ENCODE measurements around the gene ASCC2. TPM values are rescaled to one million over a fixed set of nuclear protein-coding genes. Genes with fewer than 3 reads are reported as not detected.

The ASCC2 gene
- total and polyA plus RNA-seq, 2 of the 4 experiments (the other 2 are of a cell fraction), result 40.0 to 62.2 TPM

DNA sequence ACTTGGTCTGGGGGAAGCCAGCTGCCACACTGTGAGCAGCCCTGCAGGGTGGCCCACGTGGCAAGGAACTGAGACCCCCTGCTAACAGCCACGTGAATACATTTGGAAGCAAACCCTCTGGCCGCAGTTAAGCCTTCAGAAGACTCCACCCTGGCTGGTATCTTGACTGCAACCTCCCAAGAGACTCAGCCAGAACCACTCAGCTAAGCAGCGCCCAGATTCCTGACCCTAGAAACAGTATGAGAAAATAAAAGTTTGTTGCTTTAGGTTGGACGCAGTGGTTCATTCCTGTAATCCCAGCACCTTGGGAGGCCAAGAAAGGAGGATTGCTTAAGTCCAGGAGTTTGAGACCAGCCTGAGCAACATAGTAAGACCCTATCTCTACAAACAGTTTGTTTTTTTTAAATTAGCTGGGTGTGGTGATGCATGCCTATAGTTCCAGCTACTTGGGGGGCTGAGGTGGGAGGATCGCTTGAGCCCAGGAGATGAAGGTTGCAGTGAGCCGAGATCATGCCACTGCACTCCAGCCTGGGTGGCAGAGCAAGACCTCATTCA is 79.9 kb downstream of the ASCC2 start:
- Histone ChIP-seq H3K18ac (ENCODE audit: low read depth, low read length) (no peak overlapping the region), H4K91ac (ENCODE audit: insufficient read depth, low read depth, low read length) (no peak overlapping the region), H4K8ac (ENCODE audit: low read depth in 2 of 2, low read length in 2 of 2) (no peak overlapping the region), H3K27me3 (ENCODE audit: control insufficient read depth, insufficient read depth, low read length) (no peaks in the 10 kb centered on the region), H4K5ac (ENCODE audit: low read depth, low read length) (no peak overlapping the region), H3K23ac (ENCODE audit: low read depth, low read length) (no peak overlapping the region), H3K4me2 (ENCODE audit: low read depth, low read length) (no peak overlapping the region), H3K4me3 (ENCODE audit: insufficient read depth, low read depth, low read length) (no peak overlapping the region), H2AFZ (replicated peaks; ENCODE audit: low read length, poor library complexity) (no peak overlapping the region), H3K9me3 (ENCODE audit: control insufficient read depth, insufficient read depth, low read length) (no peaks in the 10 kb centered on the region), H3K79me1 (ENCODE audit: low read depth in 1 of 2, low read length in 2 of 2) (peaks cover 3 to 10% of the 10 kb centered on the region in 2 experiments; a peak in 3 of 4 replicates), H4K20me1 (ENCODE audit: insufficient read depth, low read length) (no peaks in the 10 kb centered on the region; the same call in 1 of the 2 replicates), H2BK5ac (ENCODE audit: low read depth, low read length, poor library complexity, severe bottlenecking) (no peak overlapping the region), H2BK20ac (ENCODE audit: low read depth, low read length) (no peak overlapping the region), H3K9ac (ENCODE audit: low read depth, low read length) (no peak overlapping the region), H3K27ac (ENCODE audit: insufficient read depth, low read length) (no peak overlapping the region), H2BK120ac (ENCODE audit: low read depth, low read length) (no peak overlapping the region), H3K9me1 (ENCODE audit: insufficient read depth, low read length) (no peaks in the 10 kb centered on the region), H3K4ac (ENCODE audit: low read depth, low read length) (no peak overlapping the region), H2AK9ac (replicated peaks; ENCODE audit: low read depth, low read length, poor library complexity) (no peak overlapping the region), H2AK5ac (ENCODE audit: low read depth, low read length) (no peak overlapping the region), H3K36me3 (ENCODE audit: control insufficient read depth, insufficient read depth, low read length) (0 out of 2 replicates have a peak, but pooled peaks cover 2% of the 10 kb centered on the region), H3K14ac (replicated peaks; ENCODE audit: low read depth, low read length) (no peak overlapping the region), H2BK15ac (ENCODE audit: low read depth, low read length) (no peak overlapping the region), H3K4me1 (ENCODE audit: control insufficient read depth, insufficient read depth, low read length) (no peaks in the 10 kb centered on the region), H3K56ac (ENCODE audit: extremely low read depth, insufficient read depth, low read length) (no peak overlapping the region)
- DNase-seq (no peak), ATAC-seq (ENCODE audit: low read depth) (no peak)
- dilution Hi-C loops (cut with HindIII; ENCODE audit: low sequenced_read_pairs, unreplicated experiment) (no loop called here), intact Hi-C loops (cut with micrococcal nuclease) (no loop called here), in situ Hi-C loops (cut with MboI; ENCODE audit: low sequenced_read_pairs) (no loop called here)
- no TSS peak for BruUV-seq (replicated peaks)
- WGBS, 2 experiments (ENCODE audit: extremely low coverage in 2 of 2, insufficient read length in 1 of 2), result no CpG with 5 or more reads among the region's 7 CpGs
- CTCF ChIA-PET, result interaction anchor here (0.6 kb wide), 2 partner anchors 14 to 22 kb away, joined by 4 read pairs; no protein-coding TSS in a partner anchor
- TF ChIP-seq, protein P1, sequence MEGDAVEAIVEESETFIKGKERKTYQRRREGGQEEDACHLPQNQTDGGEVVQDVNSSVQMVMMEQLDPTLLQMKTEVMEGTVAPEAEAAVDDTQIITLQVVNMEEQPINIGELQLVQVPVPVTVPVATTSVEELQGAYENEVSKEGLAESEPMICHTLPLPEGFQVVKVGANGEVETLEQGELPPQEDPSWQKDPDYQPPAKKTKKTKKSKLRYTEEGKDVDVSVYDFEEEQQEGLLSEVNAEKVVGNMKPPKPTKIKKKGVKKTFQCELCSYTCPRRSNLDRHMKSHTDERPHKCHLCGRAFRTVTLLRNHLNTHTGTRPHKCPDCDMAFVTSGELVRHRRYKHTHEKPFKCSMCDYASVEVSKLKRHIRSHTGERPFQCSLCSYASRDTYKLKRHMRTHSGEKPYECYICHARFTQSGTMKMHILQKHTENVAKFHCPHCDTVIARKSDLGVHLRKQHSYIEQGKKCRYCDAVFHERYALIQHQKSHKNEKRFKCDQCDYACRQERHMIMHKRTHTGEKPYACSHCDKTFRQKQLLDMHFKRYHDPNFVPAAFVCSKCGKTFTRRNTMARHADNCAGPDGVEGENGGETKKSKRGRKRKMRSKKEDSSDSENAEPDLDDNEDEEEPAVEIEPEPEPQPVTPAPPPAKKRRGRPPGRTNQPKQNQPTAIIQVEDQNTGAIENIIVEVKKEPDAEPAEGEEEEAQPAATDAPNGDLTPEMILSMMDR (conservative IDR thresholded peaks at IDR 0.05; ENCODE audit: low read depth, low read length), result no peak
- TF ChIP-seq RAD21 (IDR thresholded peaks at IDR 0.05; ENCODE audit: low read length), result no peak
- TF ChIP-seq NFE2L2 (IDR thresholded peaks at IDR 0.05; ENCODE audit: low read depth, low read length), result no peak
- no peak for TF ChIP-seq BHLHE40 (IDR thresholded peaks at IDR 0.05; ENCODE audit: low read depth, low read length)
- TF ChIP-seq, protein P2, sequence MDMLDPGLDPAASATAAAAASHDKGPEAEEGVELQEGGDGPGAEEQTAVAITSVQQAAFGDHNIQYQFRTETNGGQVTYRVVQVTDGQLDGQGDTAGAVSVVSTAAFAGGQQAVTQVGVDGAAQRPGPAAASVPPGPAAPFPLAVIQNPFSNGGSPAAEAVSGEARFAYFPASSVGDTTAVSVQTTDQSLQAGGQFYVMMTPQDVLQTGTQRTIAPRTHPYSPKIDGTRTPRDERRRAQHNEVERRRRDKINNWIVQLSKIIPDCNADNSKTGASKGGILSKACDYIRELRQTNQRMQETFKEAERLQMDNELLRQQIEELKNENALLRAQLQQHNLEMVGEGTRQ (IDR thresholded peaks at IDR 0.05; ENCODE audit: low read depth, low read length), result no peak
- no peak for TF ChIP-seq MXI1 (IDR thresholded peaks at IDR 0.05; ENCODE audit: borderline replicate concordance, low read depth, low read length)
- no peak for TF ChIP-seq CEBPB (IDR thresholded peaks at IDR 0.05; ENCODE audit: low read depth, low read length)
- TF ChIP-seq RFX5 (IDR thresholded peaks at IDR 0.05; ENCODE audit: low read depth, low read length), result no peak
- TF ChIP-seq, protein P3, sequence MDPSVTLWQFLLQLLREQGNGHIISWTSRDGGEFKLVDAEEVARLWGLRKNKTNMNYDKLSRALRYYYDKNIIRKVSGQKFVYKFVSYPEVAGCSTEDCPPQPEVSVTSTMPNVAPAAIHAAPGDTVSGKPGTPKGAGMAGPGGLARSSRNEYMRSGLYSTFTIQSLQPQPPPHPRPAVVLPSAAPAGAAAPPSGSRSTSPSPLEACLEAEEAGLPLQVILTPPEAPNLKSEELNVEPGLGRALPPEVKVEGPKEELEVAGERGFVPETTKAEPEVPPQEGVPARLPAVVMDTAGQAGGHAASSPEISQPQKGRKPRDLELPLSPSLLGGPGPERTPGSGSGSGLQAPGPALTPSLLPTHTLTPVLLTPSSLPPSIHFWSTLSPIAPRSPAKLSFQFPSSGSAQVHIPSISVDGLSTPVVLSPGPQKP (IDR thresholded peaks at IDR 0.05; ENCODE audit: borderline replicate concordance, low read depth, low read length), result no peak
- TF ChIP-seq MAZ (IDR thresholded peaks at IDR 0.05; ENCODE audit: borderline replicate concordance, low read depth, low read length), result no peak
- TF ChIP-seq CHD1 (IDR thresholded peaks at IDR 0.05; ENCODE audit: low read depth, low read length), result no peak
- TF ChIP-seq RCOR1 (IDR thresholded peaks at IDR 0.05; ENCODE audit: insufficient replicate concordance, low read length), result no peak
- TF ChIP-seq FOS (IDR thresholded peaks at IDR 0.05; ENCODE audit: low read depth, low read length), result no peak
- TF ChIP-seq POLR2A (IDR thresholded peaks at IDR 0.05; ENCODE audit: low read depth, low read length), result no peak
- TF ChIP-seq SMC3 (IDR thresholded peaks at IDR 0.05; ENCODE audit: low read depth, low read length), result no peak
- no peak for TF ChIP-seq MAFK (IDR thresholded peaks at IDR 0.05; ENCODE audit: low read depth, low read length)
- POLR2A ChIA-PET (ENCODE audit: unreplicated experiment), result no interaction called here

Data from IMR-90 (cell line).